ENCODE results near the gene ARHGAP19. TPM values are rescaled to one million over a fixed set of nuclear protein-coding genes. Genes with fewer than 3 reads are reported as not detected.
A peak's percentile ranks its signal among the peaks of the same experiment; 100 is the strongest.

ARHGAP19 gene
- total and polyA plus RNA-seq, 2 donors (not counting 1 experiment from before 2014, with no cell fraction given), result 5.6 to 7.4 TPM

GRCh38 chr10:97199152-97199551 is 93.3 kb downstream of the ARHGAP19 start:
- no peak for TF ChIP-seq CTCF (conservative IDR thresholded peaks at IDR 0.05 in 1 of 2, IDR thresholded peaks at IDR 0.05 in 1 of 2; ENCODE audit: low read depth in 1 of 2, low read length in 2 of 2)
- TF ChIP-seq EZH2 (IDR thresholded peaks at IDR 0.05; ENCODE audit: low read length, missing control alignments), result no peak
- Histone ChIP-seq H3K27me3 (ENCODE audit: control insufficient read depth, insufficient read depth, low read length) (peaks cover 2% of the 10 kb centered on the region), H4K20me1 (ENCODE audit: control insufficient read depth, extremely low read depth, insufficient read depth, low read length) (no peaks in the 10 kb centered on the region), H3K4me2 (ENCODE audit: extremely low read depth, insufficient read depth, low read length) (no peak overlapping the region), H3K9ac (ENCODE audit: insufficient read depth, low read length) (no peak overlapping the region), H3K4me3 (replicated peaks in 1 of 4; ENCODE audit: control extremely low read depth in 1 of 4, insufficient read depth in 1 of 4, low read depth in 3 of 4, low read length in 4 of 4) (no peak overlapping the region), H3K9me3 (ENCODE audit: control insufficient read depth, insufficient read depth, low read depth, low read length) (no peaks in the 10 kb centered on the region), H3K36me3 (ENCODE audit: control insufficient read depth, insufficient read depth, low read length) (no peaks in the 10 kb centered on the region), H3K27ac (ENCODE audit: insufficient read depth, low read length) (no peak overlapping the region), H3K4me1 (ENCODE audit: control insufficient read depth, extremely low read depth, insufficient read depth, low read length) (no peaks in the 10 kb centered on the region), H2AFZ (ENCODE audit: low read length) (no peak overlapping the region), H3K79me2 (ENCODE audit: control insufficient read depth, insufficient read depth, low read length) (no peaks in the 10 kb centered on the region)
- no peak for DNase-seq (ENCODE audit: low read depth in 2 of 2)

- TF ChIP-seq CTCF (conservative IDR thresholded peaks at IDR 0.05 in 1 of 2, IDR thresholded peaks at IDR 0.05 in 1 of 2; ENCODE audit: low read depth in 1 of 2, low read length in 2 of 2) (no peak), EZH2 (IDR thresholded peaks at IDR 0.05; ENCODE audit: low read length, missing control alignments) (no peak)
- no peaks in the 10 kb centered on the region for H3K9me3 ChIP-seq (ENCODE audit: control insufficient read depth, insufficient read depth, low read depth, low read length)
- no peak overlapping the region for H3K4me3 ChIP-seq (replicated peaks in 1 of 4; ENCODE audit: control extremely low read depth in 1 of 4, insufficient read depth in 1 of 4, low read depth in 3 of 4, low read length in 4 of 4)
- H3K9ac ChIP-seq (ENCODE audit: insufficient read depth, low read length), result no peak overlapping the region
- no peaks in the 10 kb centered on the region for H3K4me1 ChIP-seq (ENCODE audit: control insufficient read depth, extremely low read depth, insufficient read depth, low read length)
- no peaks in the 10 kb centered on the region for H3K36me3 ChIP-seq (ENCODE audit: control insufficient read depth, insufficient read depth, low read length)
- H3K27me3 ChIP-seq (ENCODE audit: control insufficient read depth, insufficient read depth, low read length), result peaks cover 12% of the 10 kb centered on the region
- no peaks in the 10 kb centered on the region for H3K79me2 ChIP-seq (ENCODE audit: control insufficient read depth, insufficient read depth, low read length)
- H2AFZ ChIP-seq (ENCODE audit: low read length), result no peak overlapping the region
- H4K20me1 ChIP-seq (ENCODE audit: control insufficient read depth, extremely low read depth, insufficient read depth, low read length), result no peaks in the 10 kb centered on the region
- H3K4me2 ChIP-seq (ENCODE audit: extremely low read depth, insufficient read depth, low read length), result no peak overlapping the region
- no peak overlapping the region for H3K27ac ChIP-seq (ENCODE audit: insufficient read depth, low read length)
- no peak for DNase-seq (ENCODE audit: low read depth in 2 of 2)
Measured at GRCh38 chr10:97197030-97197500, 95.4 kb downstream of the ARHGAP19 start.

- Histone ChIP-seq H4K20me1 (ENCODE audit: control insufficient read depth, extremely low read depth, insufficient read depth, low read length) (no peaks in the 10 kb centered on the region), H3K9me3 (ENCODE audit: control insufficient read depth, insufficient read depth, low read depth, low read length) (no peaks in the 10 kb centered on the region), H3K9ac (ENCODE audit: insufficient read depth, low read length) (no peak overlapping the region), H3K79me2 (ENCODE audit: control insufficient read depth, insufficient read depth, low read length) (no peaks in the 10 kb centered on the region), H3K27ac (ENCODE audit: insufficient read depth, low read length) (no peak overlapping the region), H3K4me3 (replicated peaks in 1 of 4; ENCODE audit: control extremely low read depth in 1 of 4, insufficient read depth in 1 of 4, low read depth in 3 of 4, low read length in 4 of 4) (peak overlapping the region; percentile 48 to 65 (median 59)), H3K36me3 (ENCODE audit: control insufficient read depth, insufficient read depth, low read length) (no peaks in the 10 kb centered on the region), H2AFZ (ENCODE audit: low read length) (peak overlapping the region; percentile 56), H3K4me2 (ENCODE audit: extremely low read depth, insufficient read depth, low read length) (peak overlapping the region; percentile 80), H3K4me1 (ENCODE audit: control insufficient read depth, extremely low read depth, insufficient read depth, low read length) (no peaks in the 10 kb centered on the region), H3K27me3 (ENCODE audit: control insufficient read depth, insufficient read depth, low read length) (peaks cover 16% of the 10 kb centered on the region)
- peak; percentile 45 to 58 for DNase-seq (ENCODE audit: low read depth in 2 of 2)
- TF ChIP-seq EZH2 (IDR thresholded peaks at IDR 0.05; ENCODE audit: low read length, missing control alignments) (no peak), CTCF (conservative IDR thresholded peaks at IDR 0.05 in 1 of 2, IDR thresholded peaks at IDR 0.05 in 1 of 2; ENCODE audit: low read depth in 1 of 2, low read length in 2 of 2) (peak; percentile 65 to 79)
Measured at GRCh38 chr10:97196223-97197029, 96.0 kb downstream of the ARHGAP19 start.
